Ishikawa (cell line): Measurements from ENCODE around the gene RNF39.

Experiments used
- CEBPB ChIP-seq: IDR thresholded peaks from 2 replicates; pipeline ENCODE4 v1.6.1; 2012
- CREB1 ChIP-seq: IDR thresholded peaks from 2 replicates; pipeline ENCODE4 v1.6.1; 2012; ENCODE audit warnings: low read depth
- EGR1 ChIP-seq: IDR thresholded peaks from 2 replicates; pipeline ENCODE4 v1.6.1; 2012
- EP300 ChIP-seq: IDR thresholded peaks from 2 replicates; pipeline ENCODE4 v1.6.1; 2012; ENCODE audit warnings: borderline replicate concordance
- FOXM1 ChIP-seq: IDR thresholded peaks from 2 replicates; pipeline ENCODE4 v1.6.1; 2012; ENCODE audit warnings: low read depth, borderline replicate concordance
- NFIC ChIP-seq: IDR thresholded peaks from 2 replicates; pipeline ENCODE4 v1.6.1; 2012
- RAD21 ChIP-seq: IDR thresholded peaks from 2 replicates; pipeline ENCODE4 v1.6.1; 2012; ENCODE audit warnings: low read depth
- TAF1 ChIP-seq: IDR thresholded peaks from 2 replicates; pipeline ENCODE4 v1.6.1; 2012; ENCODE audit warnings: low read depth, mild to moderate bottlenecking
- TCF12 ChIP-seq: IDR thresholded peaks from 2 replicates; pipeline ENCODE4 v1.6.1; 2012; ENCODE audit warnings: low read depth
- TEAD4 ChIP-seq: IDR thresholded peaks from 2 replicates; pipeline ENCODE4 v1.6.1; 2012
- YY1 ChIP-seq: IDR thresholded peaks from 2 replicates; pipeline ENCODE4 v1.6.1; 2012; ENCODE audit warnings: low read depth
- ZBTB7A ChIP-seq: IDR thresholded peaks from 2 replicates; pipeline ENCODE4 v1.6.1; 2012; ENCODE audit warnings: low read depth
- TF ChIP-seq, protein P1 (sequence below): IDR thresholded peaks from 2 replicates; pipeline ENCODE4 v1.6.1; 2012; ENCODE audit warnings: low read depth, mild to moderate bottlenecking
- TF ChIP-seq, protein P2 (sequence below): IDR thresholded peaks from 2 replicates; pipeline ENCODE4 v1.6.1; 2012
- TF ChIP-seq, protein P3 (sequence below): IDR thresholded peaks from 2 replicates; pipeline ENCODE4 v1.6.1; 2012

The RNF39 gene

DNA sequence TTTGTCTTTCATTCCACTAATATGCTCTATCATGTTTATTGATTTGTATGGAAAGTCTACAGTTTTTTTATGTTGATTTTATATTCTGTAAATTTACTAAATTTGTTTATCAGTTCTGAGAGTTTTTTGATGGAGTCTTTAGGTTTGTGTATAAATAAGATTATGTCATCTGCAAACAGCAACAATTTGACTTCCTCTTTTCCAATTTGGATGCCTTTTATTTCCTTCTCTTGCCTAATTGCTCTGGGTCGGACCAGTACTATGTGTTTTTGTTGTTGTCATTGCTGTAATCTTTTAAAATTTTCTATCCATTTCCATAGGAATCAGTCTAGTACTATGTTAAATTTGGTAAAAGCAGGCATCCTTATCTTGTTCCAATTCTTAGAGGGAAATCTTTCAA, 46.0 kb downstream of the RNF39 start:
- TF ChIP-seq FOXM1: no peak
- TF ChIP-seq EP300: no peak
- TF ChIP-seq, protein P1, sequence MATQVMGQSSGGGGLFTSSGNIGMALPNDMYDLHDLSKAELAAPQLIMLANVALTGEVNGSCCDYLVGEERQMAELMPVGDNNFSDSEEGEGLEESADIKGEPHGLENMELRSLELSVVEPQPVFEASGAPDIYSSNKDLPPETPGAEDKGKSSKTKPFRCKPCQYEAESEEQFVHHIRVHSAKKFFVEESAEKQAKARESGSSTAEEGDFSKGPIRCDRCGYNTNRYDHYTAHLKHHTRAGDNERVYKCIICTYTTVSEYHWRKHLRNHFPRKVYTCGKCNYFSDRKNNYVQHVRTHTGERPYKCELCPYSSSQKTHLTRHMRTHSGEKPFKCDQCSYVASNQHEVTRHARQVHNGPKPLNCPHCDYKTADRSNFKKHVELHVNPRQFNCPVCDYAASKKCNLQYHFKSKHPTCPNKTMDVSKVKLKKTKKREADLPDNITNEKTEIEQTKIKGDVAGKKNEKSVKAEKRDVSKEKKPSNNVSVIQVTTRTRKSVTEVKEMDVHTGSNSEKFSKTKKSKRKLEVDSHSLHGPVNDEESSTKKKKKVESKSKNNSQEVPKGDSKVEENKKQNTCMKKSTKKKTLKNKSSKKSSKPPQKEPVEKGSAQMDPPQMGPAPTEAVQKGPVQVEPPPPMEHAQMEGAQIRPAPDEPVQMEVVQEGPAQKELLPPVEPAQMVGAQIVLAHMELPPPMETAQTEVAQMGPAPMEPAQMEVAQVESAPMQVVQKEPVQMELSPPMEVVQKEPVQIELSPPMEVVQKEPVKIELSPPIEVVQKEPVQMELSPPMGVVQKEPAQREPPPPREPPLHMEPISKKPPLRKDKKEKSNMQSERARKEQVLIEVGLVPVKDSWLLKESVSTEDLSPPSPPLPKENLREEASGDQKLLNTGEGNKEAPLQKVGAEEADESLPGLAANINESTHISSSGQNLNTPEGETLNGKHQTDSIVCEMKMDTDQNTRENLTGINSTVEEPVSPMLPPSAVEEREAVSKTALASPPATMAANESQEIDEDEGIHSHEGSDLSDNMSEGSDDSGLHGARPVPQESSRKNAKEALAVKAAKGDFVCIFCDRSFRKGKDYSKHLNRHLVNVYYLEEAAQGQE: no peak
- TF ChIP-seq ZBTB7A: no peak
- no peak for TF ChIP-seq TEAD4
- TF ChIP-seq NFIC: no peak
- TF ChIP-seq TAF1: no peak
- TF ChIP-seq, protein P2, sequence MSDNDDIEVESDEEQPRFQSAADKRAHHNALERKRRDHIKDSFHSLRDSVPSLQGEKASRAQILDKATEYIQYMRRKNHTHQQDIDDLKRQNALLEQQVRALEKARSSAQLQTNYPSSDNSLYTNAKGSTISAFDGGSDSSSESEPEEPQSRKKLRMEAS: no peak

DNA sequence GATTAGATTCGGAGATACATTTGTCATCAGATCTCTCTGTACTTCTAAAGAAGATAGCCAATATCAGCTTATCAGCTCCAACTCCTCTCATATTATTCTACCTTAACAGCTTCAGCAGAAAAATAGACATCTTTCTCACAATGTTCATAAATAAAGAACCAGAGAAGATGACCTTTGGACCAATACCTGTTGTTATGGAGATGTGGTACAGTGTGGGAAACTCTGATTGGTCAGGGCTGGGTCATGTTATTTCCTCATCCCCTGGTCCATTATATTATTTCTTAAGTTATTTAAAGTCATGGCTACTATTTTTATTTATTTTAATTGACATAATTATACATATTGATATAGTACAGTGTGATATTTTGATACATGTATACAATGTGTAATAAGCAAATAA, 50.4 kb downstream of the RNF39 start:
- TF ChIP-seq RAD21: no peak
- TF ChIP-seq, protein P3, sequence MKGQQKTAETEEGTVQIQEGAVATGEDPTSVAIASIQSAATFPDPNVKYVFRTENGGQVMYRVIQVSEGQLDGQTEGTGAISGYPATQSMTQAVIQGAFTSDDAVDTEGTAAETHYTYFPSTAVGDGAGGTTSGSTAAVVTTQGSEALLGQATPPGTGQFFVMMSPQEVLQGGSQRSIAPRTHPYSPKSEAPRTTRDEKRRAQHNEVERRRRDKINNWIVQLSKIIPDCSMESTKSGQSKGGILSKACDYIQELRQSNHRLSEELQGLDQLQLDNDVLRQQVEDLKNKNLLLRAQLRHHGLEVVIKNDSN: no peak

DNA sequence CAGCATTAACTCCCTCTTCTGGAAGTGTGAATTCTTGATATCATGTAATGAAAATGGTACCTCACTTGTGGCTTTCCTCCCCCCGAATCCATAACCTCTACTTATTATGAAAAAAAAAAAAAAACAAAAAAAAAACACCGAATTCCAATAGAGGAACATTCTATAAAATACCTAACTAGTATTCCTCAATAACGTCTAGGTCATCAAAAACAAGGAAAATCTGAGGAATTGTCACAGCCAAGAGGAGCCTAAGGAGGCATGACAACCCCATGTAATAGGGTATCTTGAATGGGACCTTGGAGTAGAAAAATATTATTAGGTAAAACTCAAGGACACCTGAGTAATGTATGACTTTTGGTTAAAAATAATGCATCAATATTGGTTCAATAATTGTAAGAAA, 53.4 kb downstream of the RNF39 start:
- TF ChIP-seq RAD21 (no peak), CEBPB (no peak), CREB1 (no peak), TAF1 (no peak), TEAD4 (no peak), NFIC (no peak), FOXM1 (no peak), EP300 (no peak), ZBTB7A (no peak), TCF12 (no peak), EGR1 (no peak), YY1 (no peak)
- TF ChIP-seq, protein P3: no peak
- TF ChIP-seq, protein P2: no peak
- TF ChIP-seq, protein P1: no peak

DNA sequence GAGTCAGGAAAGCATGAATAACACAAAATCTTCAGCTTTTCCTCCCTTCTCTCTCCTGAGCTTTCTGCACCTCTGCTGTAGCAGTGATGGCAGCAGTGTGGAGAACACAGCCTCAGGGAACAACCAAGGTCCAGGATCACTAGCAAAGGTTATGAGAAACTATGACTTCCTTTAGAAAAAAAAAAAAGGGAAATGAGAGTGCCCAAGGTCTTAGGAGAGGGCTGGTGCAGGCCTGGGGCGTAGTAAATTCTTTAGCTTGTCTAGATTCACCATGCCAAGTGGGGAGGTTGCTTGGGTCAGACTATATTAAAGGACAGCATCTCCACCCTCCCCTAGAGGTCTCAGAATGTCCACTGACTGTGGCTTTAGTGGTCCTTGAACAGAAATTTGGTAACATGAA, 54.9 kb downstream of the RNF39 start:
- no peak for TF ChIP-seq CEBPB
